CD8-positive, alpha-beta memory T cell (primary cell): ENCODE results near the gene GABRB3. TPM values are rescaled to one million over a fixed set of nuclear protein-coding genes. Genes with fewer than 3 reads are reported as not detected.

Experiments
- CTCF ChIA-PET: fragments of 350-600 bp; sonication (Branson Sonifier 250); formaldehyde crosslinking; loops from one replicate; lab custom pipeline; 2021; ENCODE audit warnings: antibody characterized with exemption; lab: Charles Lee
- POLR2A ChIA-PET: fragments of 350-600 bp; sonication (Branson Sonifier 250); formaldehyde crosslinking; loops from one replicate; lab custom pipeline; 2021; ENCODE audit warnings: antibody characterized with exemption; lab: Charles Lee
- DNase-seq, 5 donors: peaks; one replicate each; pipeline versions ENCODE4 v3.0.0 to v3.0.0-alpha.2; 2020 to 2022; ENCODE audit warnings: mixed read lengths in 1 of 5
- H3K27ac ChIP-seq: one replicate; pipeline ENCODE4 v1.7.0; 2013; ENCODE audit warnings: low read depth, mild to moderate bottlenecking, low read length, moderate library complexity
- H3K27me3 ChIP-seq: 2 replicates; pipeline ENCODE4 v1.7.0; 2013; ENCODE audit warnings: low read length, mild to moderate bottlenecking; ENCODE audit not compliant: insufficient read depth, poor library complexity, severe bottlenecking
- H3K36me3 ChIP-seq: 2 replicates; pipeline ENCODE4 v1.7.0; 2013; ENCODE audit warnings: mild to moderate bottlenecking, low read length, moderate library complexity; ENCODE audit not compliant: insufficient read depth
- H3K4me1 ChIP-seq: 2 replicates; pipeline ENCODE4 v1.7.0; 2013; ENCODE audit warnings: mild to moderate bottlenecking, low read length, moderate library complexity; ENCODE audit not compliant: insufficient read depth
- H3K4me3 ChIP-seq: 2 replicates; pipeline ENCODE4 v1.7.0; 2013; ENCODE audit warnings: mild to moderate bottlenecking, low read length
- H3K9me3 ChIP-seq: 2 replicates; pipeline ENCODE4 v1.7.0; 2013; ENCODE audit warnings: mild to moderate bottlenecking, low read length
- H3K27ac Mint-ChIP-seq, 8 donors: one replicate each; pipeline ENCODE4 v1.8.0; 2020 to 2021; ENCODE audit warnings: mixed read lengths in 8 of 8, mild to moderate bottlenecking in 6 of 8, inconsistent platforms in 3 of 8, moderate library complexity in 3 of 8
- H3K27me3 Mint-ChIP-seq, 2 donors: one replicate each; pipeline ENCODE4 v1.8.0; 2020 to 2021; ENCODE audit warnings: mixed read lengths in 2 of 2, mild to moderate bottlenecking in 1 of 2, moderate library complexity in 1 of 2
- H3K36me3 Mint-ChIP-seq, 3 donors: one replicate each; pipeline ENCODE4 v1.8.0; 2020 to 2021; ENCODE audit warnings: mixed read lengths in 3 of 3, inconsistent platforms in 1 of 3, mild to moderate bottlenecking in 1 of 3
- H3K4me1 Mint-ChIP-seq, 3 donors: one replicate each; pipeline ENCODE4 v1.8.0; 2020 to 2021; ENCODE audit warnings: mixed read lengths in 3 of 3, inconsistent platforms in 1 of 3, mild to moderate bottlenecking in 1 of 3
- H3K4me3 Mint-ChIP-seq, 7 donors: one replicate each; pipeline ENCODE4 v1.8.0; 2020 to 2021; ENCODE audit warnings: mixed read lengths in 7 of 7, mild to moderate bottlenecking in 6 of 7, moderate library complexity in 4 of 7, inconsistent platforms in 2 of 7
- H3K9me3 Mint-ChIP-seq, 5 donors: one replicate each; pipeline ENCODE4 v1.8.0; 2020 to 2022; ENCODE audit warnings: mixed read lengths in 5 of 5, mild to moderate bottlenecking in 3 of 5, moderate library complexity in 2 of 5, inconsistent platforms in 1 of 5
- polyA plus RNA-seq: library from polyadenylated mRNA; unstranded; fragments of 300-500 nt; fragmentation: Illumina TruSeq; gene quantifications from one replicate; pipeline ENCODE4 v1.2.3, GENCODE V29; 2021
- total RNA-seq, 2 experiments: library from RNA; stranded (reverse); gene quantifications; one replicate each; pipeline ENCODE4 v1.2.3, GENCODE V29; 2021

The GABRB3 gene
- total and polyA plus RNA-seq, 3 experiments from 2014 or later, result not detected

DNA sequence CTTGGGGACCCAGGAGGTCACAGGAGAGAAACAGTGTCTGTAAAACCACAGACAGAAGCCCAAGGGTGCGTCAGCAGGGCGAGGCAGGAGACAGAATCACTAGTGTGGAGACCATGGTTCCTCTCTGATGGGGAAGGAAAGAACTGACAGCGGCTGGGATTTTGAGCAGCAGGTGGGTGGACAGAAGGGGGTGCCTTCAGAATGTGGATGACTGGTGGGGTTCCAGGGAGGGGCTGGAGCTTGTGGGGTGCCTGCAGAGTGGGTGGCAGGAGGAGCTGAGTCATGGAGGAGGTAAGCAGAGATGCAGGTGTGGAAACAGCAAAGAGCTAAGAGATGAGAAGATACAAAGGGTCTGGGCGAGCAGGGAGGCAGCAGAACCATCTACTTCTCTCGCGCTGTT lies 124.2 kb downstream of the GABRB3 start:
- DNase-seq, result no peak
- H3K4me1 Mint-ChIP-seq, result no peaks in the 10 kb centered on the region
- H3K27ac ChIP-seq, result no peak overlapping the region
- H3K9me3 ChIP-seq, result no peaks in the 10 kb centered on the region
- peaks cover 0 to under 1% of the 10 kb centered on the region in 2 donors for H3K27me3 Mint-ChIP-seq
- no peaks in the 10 kb centered on the region for H3K27me3 ChIP-seq
- POLR2A ChIA-PET, result no interaction called here
- H3K9me3 Mint-ChIP-seq, result peaks cover 8 to 37% (median 17%) of the 10 kb centered on the region in 5 donors
- no peaks in the 10 kb centered on the region for H3K36me3 Mint-ChIP-seq
- H3K36me3 ChIP-seq, result no peaks in the 10 kb centered on the region
- CTCF ChIA-PET, result no interaction called here
- peak overlapping the region in 1 of 7 donors; percentile 44 for H3K4me3 Mint-ChIP-seq
- H3K27ac Mint-ChIP-seq, result no peak overlapping the region
- H3K4me3 ChIP-seq, result no peak overlapping the region
- no peaks in the 10 kb centered on the region for H3K4me1 ChIP-seq

DNA sequence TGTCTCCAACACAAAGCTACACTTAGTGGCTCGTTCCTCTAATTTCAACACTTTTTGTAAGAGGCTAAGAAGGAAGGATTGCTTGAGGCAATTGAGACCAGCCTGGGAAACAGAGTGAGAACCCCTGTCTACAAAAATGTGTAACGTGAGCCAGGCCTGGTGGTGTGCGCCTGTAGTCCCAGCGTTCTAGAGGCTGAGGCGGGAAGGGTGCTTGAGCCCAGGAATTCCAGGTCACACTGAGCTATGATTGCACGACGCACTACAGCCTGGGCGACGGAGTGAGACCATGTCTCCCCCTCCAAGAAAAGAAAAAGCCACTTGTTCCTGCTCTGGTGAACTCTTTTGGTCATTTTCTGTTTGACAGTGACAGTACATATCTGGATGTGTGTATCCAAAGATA lies 127.9 kb downstream of the GABRB3 start:
- CTCF ChIA-PET, result no interaction called here
- no peak overlapping the region for H3K4me3 ChIP-seq
- no peaks in the 10 kb centered on the region for H3K9me3 ChIP-seq
- no peak for DNase-seq
- Mint-ChIP-seq H3K4me3 (no peak overlapping the region), H3K4me1 (no peaks in the 10 kb centered on the region), H3K27me3 (peaks cover 0 to 1% of the 10 kb centered on the region in 2 donors), H3K9me3 (peaks cover 12 to 33% (median 15%) of the 10 kb centered on the region in 5 donors), H3K27ac (no peak overlapping the region), H3K36me3 (no peaks in the 10 kb centered on the region)
- H3K4me1 ChIP-seq, result no peaks in the 10 kb centered on the region
- POLR2A ChIA-PET, result no interaction called here
- no peaks in the 10 kb centered on the region for H3K27me3 ChIP-seq
- no peaks in the 10 kb centered on the region for H3K36me3 ChIP-seq
- H3K27ac ChIP-seq, result no peak overlapping the region

DNA sequence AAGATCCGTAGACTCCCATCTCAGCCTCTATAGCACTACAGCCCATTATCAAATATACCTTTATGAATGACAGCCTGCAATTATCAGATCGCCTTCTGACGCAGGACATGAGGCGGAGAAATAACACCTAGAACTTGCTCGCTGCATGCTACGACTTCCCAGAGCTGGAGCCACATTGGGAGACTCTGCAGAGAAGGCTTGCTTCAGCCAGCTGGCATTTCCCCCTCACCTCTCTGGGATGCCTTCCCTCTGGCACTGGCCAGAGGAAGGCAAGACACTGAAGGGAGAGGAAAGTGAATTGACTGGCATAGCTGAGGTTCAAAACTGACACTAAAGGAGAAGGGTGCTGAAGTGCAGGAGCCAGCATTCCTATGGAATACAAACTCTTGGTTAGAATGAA lies 131.7 kb downstream of the GABRB3 start:
- Histone ChIP-seq H3K27me3 (no peaks in the 10 kb centered on the region), H3K4me3 (no peak overlapping the region), H3K4me1 (no peaks in the 10 kb centered on the region), H3K36me3 (no peaks in the 10 kb centered on the region), H3K27ac (no peak overlapping the region), H3K9me3 (no peaks in the 10 kb centered on the region)
- H3K4me3 Mint-ChIP-seq, result no peak overlapping the region
- POLR2A ChIA-PET, result no interaction called here
- H3K4me1 Mint-ChIP-seq, result no peaks in the 10 kb centered on the region
- CTCF ChIA-PET, result no interaction called here
- no peak for DNase-seq
- H3K27ac Mint-ChIP-seq, result no peak overlapping the region
- no peaks in the 10 kb centered on the region for H3K36me3 Mint-ChIP-seq
- peaks cover 5 to 17% (median 8%) of the 10 kb centered on the region in 5 donors for H3K9me3 Mint-ChIP-seq
- H3K27me3 Mint-ChIP-seq, result peaks cover 0 to 1% of the 10 kb centered on the region in 2 donors

DNA sequence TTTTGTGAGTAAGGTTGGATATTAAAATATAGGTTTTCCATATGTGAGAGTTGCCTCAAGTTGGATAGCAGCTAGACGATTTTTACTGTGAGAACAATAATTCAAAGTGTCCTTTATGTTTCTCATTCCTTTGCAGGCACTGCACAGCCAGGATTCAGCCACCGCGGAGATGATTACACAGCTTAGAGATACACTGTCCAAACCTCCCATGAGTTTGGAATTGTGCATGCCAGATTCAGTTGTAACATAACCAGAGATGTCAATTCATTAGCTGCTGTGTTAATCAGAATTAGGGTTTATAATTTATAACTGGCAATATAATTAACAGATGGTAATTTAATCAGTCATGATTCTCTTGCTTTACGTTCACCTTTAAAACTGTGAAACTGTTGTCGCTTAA lies 132.3 kb downstream of the GABRB3 start:
- Histone ChIP-seq H3K9me3 (no peaks in the 10 kb centered on the region), H3K36me3 (no peaks in the 10 kb centered on the region), H3K27me3 (no peaks in the 10 kb centered on the region), H3K27ac (no peak overlapping the region), H3K4me3 (no peak overlapping the region), H3K4me1 (no peaks in the 10 kb centered on the region)
- Mint-ChIP-seq H3K27me3 (peaks cover 0 to 1% of the 10 kb centered on the region in 2 donors), H3K4me3 (no peak overlapping the region), H3K4me1 (no peaks in the 10 kb centered on the region), H3K9me3 (peaks cover 4 to 15% (median 8%) of the 10 kb centered on the region in 5 donors), H3K27ac (no peak overlapping the region), H3K36me3 (no peaks in the 10 kb centered on the region)
- POLR2A ChIA-PET, result no interaction called here
- CTCF ChIA-PET, result no interaction called here
- DNase-seq, result no peak

DNA sequence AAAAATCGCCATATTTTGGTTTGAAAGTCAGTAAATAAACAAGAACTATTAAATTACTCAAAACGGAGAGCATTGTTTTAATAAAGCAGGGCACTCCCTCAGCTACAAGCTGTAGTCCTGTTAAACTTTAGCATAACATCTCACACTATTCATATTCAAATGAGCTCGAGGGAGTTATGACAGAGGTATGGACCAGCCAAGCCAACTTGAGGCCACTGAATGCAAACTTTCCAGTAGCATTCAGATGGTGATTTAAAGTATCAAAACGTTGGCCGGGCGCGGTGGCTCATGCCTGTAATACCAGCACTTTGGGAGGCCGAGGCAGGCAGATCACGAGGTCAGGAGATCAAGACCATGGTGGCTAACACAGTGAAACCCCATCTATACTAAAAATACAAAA lies 132.9 kb downstream of the GABRB3 start:
- Histone ChIP-seq H3K36me3 (no peaks in the 10 kb centered on the region), H3K4me3 (no peak overlapping the region), H3K27ac (no peak overlapping the region), H3K27me3 (no peaks in the 10 kb centered on the region), H3K9me3 (no peaks in the 10 kb centered on the region), H3K4me1 (no peaks in the 10 kb centered on the region)
- ChIA-PET POLR2A (no interaction called here), CTCF (interaction anchor here (0.6 kb wide), 1 partner anchor 10 kb away, joined by 3 read pairs; no protein-coding TSS in a partner anchor)
- Mint-ChIP-seq H3K27ac (no peak overlapping the region), H3K4me3 (peak overlapping the region in 1 of 7 donors; percentile 37), H3K27me3 (peaks cover 0 to 1% of the 10 kb centered on the region in 2 donors), H3K4me1 (no peaks in the 10 kb centered on the region), H3K36me3 (no peaks in the 10 kb centered on the region), H3K9me3 (peaks cover 4 to 15% (median 8%) of the 10 kb centered on the region in 5 donors)
- no peak for DNase-seq

GRCh38 chr15:26635614-26636013 lies 137.3 kb downstream of the GABRB3 start:
- no peak overlapping the region for H3K4me3 Mint-ChIP-seq
- no peaks in the 10 kb centered on the region for H3K36me3 ChIP-seq
- no peak overlapping the region for H3K27ac ChIP-seq
- H3K27ac Mint-ChIP-seq, result no peak overlapping the region
- no peaks in the 10 kb centered on the region for H3K36me3 Mint-ChIP-seq
- POLR2A ChIA-PET, result no interaction called here
- no peaks in the 10 kb centered on the region for H3K4me1 Mint-ChIP-seq
- CTCF ChIA-PET, result no interaction called here
- H3K4me1 ChIP-seq, result no peaks in the 10 kb centered on the region
- no peaks in the 10 kb centered on the region for H3K27me3 ChIP-seq
- H3K9me3 Mint-ChIP-seq, result peaks cover 2 to 12% (median 5%) of the 10 kb centered on the region in 5 donors
- no peak overlapping the region for H3K4me3 ChIP-seq
- no peaks in the 10 kb centered on the region for H3K9me3 ChIP-seq
- DNase-seq, result no peak
- no peaks in the 10 kb centered on the region for H3K27me3 Mint-ChIP-seq

DNA sequence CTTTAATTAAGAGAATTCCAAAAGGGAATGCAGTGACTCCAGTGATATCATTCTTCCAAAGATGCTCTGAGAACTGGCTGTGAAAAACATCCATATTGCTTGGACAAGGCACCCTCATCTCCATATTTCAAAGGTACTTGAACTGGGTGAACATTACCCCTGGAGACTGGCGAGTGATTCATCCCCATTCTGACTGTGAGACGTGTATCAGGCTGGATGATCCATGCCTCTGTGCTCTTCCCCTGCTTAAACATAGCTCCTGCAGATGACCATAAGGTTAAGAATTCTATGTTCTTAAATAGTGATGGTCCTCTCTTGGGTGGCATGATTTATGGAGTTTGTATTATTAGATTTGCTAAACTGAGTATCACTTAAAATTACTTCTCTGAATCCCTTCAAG lies 137.8 kb downstream of the GABRB3 start:
- H3K36me3 Mint-ChIP-seq, result no peaks in the 10 kb centered on the region
- H3K9me3 ChIP-seq, result no peaks in the 10 kb centered on the region
- CTCF ChIA-PET, result no interaction called here

DNA sequence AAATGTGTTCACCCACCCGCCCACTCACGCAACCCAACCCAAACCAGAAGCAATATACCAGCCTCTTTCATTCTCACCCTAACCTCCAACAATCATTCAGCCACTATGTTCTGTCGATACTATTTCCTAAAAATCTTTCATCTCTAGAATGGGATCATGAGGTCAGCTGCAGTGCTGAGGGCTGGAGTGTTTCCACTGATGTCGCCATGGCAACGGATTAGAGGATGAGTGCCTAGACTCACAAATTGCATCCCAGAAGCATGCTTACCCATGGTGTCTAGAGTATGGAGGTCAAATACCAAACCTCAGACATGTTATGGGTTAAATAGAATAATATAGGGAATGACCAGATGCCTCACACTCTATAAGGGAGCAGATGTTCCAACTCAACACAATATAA lies 138.5 kb downstream of the GABRB3 start:
- no peak for DNase-seq
- no peak overlapping the region for H3K4me3 Mint-ChIP-seq
- H3K36me3 Mint-ChIP-seq, result no peaks in the 10 kb centered on the region
- Histone ChIP-seq H3K9me3 (no peaks in the 10 kb centered on the region), H3K27ac (no peak overlapping the region), H3K4me3 (no peak overlapping the region), H3K36me3 (no peaks in the 10 kb centered on the region), H3K4me1 (no peaks in the 10 kb centered on the region), H3K27me3 (no peaks in the 10 kb centered on the region)
- no peaks in the 10 kb centered on the region for H3K4me1 Mint-ChIP-seq
- CTCF ChIA-PET, result no interaction called here
- POLR2A ChIA-PET, result no interaction called here
- H3K27me3 Mint-ChIP-seq, result no peaks in the 10 kb centered on the region
- peaks cover 2 to 9% (median 5%) of the 10 kb centered on the region in 5 donors for H3K9me3 Mint-ChIP-seq
- H3K27ac Mint-ChIP-seq, result no peak overlapping the region

More for the DNA sequence above, 137.8 kb downstream of the GABRB3 start:
- DNase-seq, result no peak
- Mint-ChIP-seq H3K27ac (no peak overlapping the region), H3K4me1 (no peaks in the 10 kb centered on the region), H3K27me3 (no peaks in the 10 kb centered on the region), H3K9me3 (peaks cover 2 to 12% (median 5%) of the 10 kb centered on the region in 5 donors), H3K4me3 (no peak overlapping the region)
- H3K27ac ChIP-seq, result no peak overlapping the region
- no peak overlapping the region for H3K4me3 ChIP-seq
- H3K4me1 ChIP-seq, result no peaks in the 10 kb centered on the region
- H3K36me3 ChIP-seq, result no peaks in the 10 kb centered on the region
- no peaks in the 10 kb centered on the region for H3K27me3 ChIP-seq
- POLR2A ChIA-PET, result no interaction called here
